AG09319 (cell line): ENCODE measurements around the gene YY1.

Source experiments
- DNase-seq: peaks from one replicate; pipeline ENCODE4 v3.0.0-alpha.2; 2010; ENCODE audit warnings: low read depth; ENCODE audit errors: extremely low read depth
- CTCF ChIP-seq: IDR thresholded peaks from 2 replicates; pipeline ENCODE4 v1.5.1; 2011; ENCODE audit warnings: low read depth, mild to moderate bottlenecking, inconsistent platforms, low read length, moderate library complexity

The YY1 gene

GRCh38 chr14:100238419-100239210 lies at the start of gene YY1:
YY1 (plus strand) TSS chr14:100239144; CDS start chr14:100239245, 101 bp downstream.
- TF ChIP-seq CTCF, result no peak
- peak; percentile 94 for DNase-seq

- TF ChIP-seq CTCF, result no peak
- no peak for DNase-seq
Measured at GRCh38 chr14:100190126-100190525, 48.8 kb upstream of the YY1 start.

- no peak for DNase-seq
- TF ChIP-seq CTCF, result no peak
Measured at GRCh38 chr14:100191584-100192249, 47.2 kb upstream of the YY1 start.

- no peak for TF ChIP-seq CTCF
- no peak for DNase-seq
Measured at GRCh38 chr14:100192250-100192671, 46.7 kb upstream of the YY1 start.

GRCh38 chr14:100192672-100193416 lies 46.1 kb upstream of the YY1 start:
- peak; percentile 89 for DNase-seq
- TF ChIP-seq CTCF, result peak; percentile 85

- DNase-seq, result no peak
- no peak for TF ChIP-seq CTCF
Measured at GRCh38 chr14:100193417-100194357, 45.3 kb upstream of the YY1 start.
